Measurements from ENCODE around the gene UBAC2.

Gene UBAC2

DNA sequence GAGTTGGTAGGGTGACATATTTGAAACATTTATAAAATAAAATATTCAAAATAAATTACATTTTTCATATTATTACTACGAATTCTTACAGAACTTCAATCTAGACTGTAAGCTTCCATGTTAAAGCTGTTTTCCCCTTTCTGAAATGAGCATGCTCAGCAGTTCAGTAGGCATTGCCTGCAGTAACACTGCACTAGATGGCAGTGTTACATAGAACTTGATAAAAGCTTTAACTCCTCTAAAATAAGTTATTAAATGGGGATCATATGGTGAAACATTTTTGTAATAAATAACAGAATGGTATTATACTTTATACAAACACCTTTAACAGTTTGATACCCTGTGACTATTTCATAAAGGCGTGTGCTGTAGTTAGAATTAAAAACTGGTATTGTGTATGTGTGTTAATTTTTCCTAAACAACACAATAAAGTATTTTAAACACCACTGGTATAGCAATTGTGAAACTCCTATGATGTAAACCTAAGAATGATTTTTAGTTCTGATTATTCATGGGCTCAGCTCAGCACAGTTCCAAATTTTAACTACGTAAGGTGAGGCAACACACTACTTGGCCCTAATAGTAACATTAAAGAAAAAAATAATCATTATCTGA is 69.1 kb downstream of the UBAC2 start:
- DNase-seq (ENCODE audit: low spot score): no peak

DNA sequence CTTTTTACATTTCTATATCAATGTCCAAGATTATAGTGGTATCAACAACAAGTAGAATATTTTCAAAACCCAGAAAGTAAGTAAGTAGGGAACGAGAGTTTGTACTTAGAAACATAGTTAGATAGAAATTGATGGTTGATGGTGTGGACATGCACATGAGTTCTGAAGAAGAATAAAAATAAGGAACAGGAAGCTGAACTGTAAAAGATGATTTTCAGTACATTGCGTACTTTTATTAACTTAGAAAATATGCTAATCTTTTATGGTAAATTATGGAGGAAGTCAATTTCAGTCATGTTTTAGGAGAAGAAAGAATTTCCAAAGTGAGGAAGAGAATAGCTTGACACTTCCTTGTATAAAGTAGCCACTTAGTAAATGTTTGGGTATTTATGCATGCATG is 69.9 kb downstream of the UBAC2 start:
- DNase-seq (ENCODE audit: low spot score): no peak

DNA sequence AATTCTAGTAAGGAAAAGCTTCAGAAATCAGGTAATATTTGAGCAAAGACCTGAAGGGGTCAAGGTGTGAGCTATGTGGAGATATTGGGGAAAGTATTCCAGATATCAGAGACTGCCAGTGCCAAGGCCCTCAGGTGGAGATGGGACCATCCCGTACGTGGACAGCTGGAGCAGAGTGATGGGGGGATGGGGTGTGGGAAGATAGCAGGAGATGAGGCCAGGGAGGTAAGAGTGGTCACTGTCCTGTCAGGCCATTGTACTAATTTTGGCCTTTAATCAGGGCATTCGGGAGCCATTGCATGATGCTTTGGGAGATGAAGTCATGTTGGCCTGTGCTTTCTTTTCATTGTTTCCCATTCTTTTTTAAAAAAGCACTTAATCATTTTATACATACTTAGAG is 70.6 kb downstream of the UBAC2 start:
- DNase-seq (ENCODE audit: low spot score): no peak

DNA sequence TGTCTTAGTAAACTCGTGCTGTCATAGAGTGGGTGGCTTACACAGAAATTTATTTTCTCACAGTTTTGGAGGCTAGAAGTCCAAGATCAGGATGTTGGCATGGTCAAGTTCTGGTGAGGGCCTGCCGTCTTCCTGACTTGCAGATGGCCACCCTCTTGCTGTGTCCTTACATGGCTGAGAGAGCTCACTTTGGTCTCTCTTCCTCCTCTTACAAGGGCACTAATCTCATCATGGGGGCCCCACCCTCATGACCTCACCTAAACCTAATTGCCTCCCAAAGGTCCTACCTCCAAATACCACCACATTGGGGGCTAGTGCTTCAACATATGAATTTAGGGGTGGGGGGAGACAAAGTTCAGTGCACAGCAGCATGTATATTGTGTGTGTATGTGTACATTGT is 71.8 kb downstream of the UBAC2 start:
- no peak for DNase-seq (ENCODE audit: low spot score)

DNA sequence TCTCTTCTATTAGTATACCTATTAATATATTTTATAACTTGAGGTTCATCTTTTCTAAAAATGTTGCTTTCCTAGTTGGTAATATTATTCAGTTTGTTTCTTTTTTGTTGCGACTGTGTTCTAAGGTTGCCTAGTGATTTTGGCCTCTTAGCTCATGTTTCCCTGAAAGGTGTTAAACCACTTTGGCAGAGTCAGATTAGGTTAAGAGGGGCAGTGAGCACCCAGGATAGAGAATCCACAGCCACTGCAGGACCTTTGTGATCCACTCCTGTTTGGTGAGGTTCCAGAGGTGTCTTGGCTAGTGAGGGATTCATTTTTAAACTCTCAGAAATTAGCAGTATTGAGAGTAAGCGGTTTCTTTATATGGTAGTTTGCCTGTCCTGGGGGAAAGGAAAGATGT is 72.5 kb downstream of the UBAC2 start:
- no peak for DNase-seq (ENCODE audit: low spot score)

DNA sequence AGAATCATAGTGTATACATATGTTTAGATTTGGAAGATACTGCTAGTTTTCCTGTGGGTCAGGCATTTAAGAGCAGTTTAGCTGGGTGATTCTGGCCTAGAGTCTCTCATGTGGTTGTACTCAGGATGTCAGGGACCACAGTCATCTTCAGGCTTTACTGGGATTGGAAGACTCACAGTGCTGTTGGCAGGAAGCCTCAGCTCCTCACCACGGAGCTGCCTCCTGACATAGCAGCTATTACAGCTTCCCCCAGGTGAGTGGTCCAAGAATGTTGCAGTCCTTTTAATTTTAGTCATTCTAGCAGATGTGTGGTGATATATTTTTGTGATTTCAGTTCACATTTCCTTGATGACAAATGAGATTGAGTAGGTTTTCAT is 74.4 kb downstream of the UBAC2 start:
- no peak for DNase-seq (ENCODE audit: low spot score)

DNA sequence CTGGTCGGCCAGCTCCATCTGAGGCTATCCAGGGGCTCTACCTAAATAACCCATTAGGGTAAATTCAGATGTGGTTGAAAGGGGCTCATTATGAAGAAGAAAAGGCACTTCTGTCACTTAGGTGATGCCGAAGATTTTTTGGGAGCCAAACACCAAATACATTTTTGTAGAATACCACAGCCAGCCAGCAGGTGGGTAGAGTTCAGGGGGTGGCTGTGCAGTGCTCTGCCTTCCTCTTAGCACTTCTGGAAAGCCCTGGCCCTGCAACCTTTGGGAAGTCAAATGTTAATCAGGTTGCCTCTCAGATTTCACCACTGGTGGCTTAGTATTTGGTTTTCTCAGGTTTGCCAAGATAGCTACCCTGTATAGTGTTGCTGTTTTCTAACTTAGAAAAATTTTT is 76.1 kb downstream of the UBAC2 start:
- no peak for DNase-seq (ENCODE audit: low spot score)

DNA sequence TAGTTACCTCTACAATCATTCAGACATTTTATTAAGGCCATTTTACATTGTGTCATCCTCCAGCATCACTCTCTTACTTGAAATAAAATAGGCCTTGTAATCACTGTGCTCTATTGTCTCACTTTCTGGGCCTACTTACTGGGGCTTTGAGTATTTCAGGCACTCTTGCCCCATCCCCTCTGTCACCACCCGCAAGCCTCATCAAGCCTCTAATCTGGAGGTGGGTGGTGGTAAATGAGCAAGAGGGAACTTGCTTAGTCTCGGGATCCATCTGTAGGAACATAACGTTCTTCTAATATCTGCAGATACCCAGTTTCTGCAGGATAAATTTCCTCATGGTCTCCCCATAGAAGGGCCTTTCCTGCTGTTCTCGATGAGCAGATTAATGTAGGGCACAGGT is 77.0 kb downstream of the UBAC2 start:
- no peak for DNase-seq (ENCODE audit: low spot score)

DNA sequence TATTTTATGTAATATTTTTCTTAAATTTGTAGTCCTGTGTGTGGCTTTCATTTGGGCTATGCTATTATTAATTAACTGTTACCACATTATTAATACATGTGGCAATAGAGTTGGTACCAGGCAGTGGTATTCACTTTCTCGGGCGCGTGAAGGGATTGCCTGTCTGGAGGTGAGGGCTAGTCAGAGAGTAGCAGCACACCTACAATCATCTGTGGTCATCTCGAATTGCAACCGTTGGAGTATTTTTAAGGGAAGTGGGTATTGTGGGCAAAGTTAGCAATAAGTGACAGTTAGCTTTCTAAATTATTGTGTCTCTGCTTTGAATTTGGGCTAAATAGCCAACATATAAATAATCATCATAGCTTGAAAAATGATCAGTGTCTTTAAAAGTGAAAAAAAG is 77.5 kb downstream of the UBAC2 start:
- no peak for DNase-seq (ENCODE audit: low spot score)

DNA sequence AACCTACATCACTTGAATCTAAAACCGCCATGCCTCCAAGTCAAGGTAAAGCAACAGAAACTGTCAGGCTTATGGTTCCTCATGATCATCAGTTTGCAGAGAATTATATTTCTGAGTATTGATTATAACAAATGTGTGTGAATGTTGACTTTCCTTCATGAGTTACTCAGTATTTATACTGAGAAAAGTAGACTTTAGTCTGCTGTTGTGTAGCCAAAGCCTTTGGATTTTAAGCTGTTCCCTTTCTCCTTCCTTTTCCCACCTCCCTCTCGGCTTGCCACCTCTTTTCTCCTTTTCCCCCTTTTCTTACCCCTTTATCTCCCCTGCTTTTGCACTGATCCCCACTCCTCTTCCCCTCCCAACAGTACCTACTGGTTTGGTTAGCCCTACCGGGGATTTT is 78.2 kb downstream of the UBAC2 start:
- no peak for DNase-seq (ENCODE audit: low spot score)

DNA sequence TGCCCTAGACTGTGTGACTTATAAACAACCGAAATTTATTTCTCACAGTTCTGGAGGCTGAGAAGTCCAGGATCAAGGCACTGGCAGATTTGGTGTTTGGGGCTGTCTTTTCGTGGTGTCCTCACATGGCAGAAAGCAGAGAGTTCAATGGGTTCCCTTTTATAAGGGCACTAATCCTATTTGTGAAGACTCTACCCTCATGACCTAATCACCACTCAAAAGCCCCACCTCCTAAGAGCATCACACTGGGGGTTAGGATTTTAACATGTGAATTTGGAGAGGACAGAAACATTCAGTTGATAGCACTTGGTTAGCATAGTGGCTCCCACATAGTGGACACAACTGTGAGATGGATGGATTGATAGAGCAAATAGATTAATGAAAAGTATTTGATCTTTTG is 79.0 kb downstream of the UBAC2 start:
- DNase-seq (ENCODE audit: low spot score): no peak

DNA sequence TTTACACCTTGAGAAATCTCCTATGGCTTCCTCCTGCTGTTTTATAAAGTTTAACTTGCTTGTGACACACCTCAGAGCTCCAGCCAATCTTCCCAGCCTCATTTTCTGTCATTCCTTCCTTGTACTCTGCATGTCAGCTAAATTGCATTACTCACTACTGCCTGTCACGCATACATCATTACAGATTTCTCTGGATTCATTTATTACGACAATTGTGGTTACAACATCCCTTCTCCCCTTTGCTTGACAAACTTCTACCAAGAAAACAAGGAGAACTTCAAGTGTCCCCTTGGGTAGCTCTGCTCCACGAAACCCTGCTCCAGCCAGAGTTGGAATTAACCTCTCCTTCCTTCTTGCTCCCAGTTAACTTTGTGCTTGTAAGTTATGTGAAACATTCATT is 79.5 kb downstream of the UBAC2 start:
- no peak for DNase-seq (ENCODE audit: low spot score)

DNA sequence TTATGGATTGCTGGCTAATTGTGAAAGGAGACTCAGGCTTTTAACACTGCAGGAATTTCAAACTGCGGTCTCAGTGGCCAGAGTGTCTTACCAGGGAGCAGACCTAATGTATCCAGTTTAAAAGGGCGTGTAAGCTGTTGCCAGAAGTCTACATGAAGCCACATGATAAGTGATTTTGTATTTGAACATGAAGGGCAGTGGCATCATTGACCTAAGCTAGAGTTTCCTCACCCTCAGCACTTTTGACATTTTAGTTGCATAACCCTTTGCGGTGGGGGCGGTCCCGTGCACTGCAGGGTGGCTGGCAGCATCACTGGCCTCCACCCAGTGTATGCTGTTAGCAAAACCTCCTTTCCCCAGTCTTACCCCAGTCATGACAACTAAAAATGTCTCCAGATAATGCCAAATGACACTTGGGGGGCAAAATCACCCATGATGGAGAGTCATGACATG is 81.2 kb downstream of the UBAC2 start:
- DNase-seq (ENCODE audit: low spot score): no peak

DNA sequence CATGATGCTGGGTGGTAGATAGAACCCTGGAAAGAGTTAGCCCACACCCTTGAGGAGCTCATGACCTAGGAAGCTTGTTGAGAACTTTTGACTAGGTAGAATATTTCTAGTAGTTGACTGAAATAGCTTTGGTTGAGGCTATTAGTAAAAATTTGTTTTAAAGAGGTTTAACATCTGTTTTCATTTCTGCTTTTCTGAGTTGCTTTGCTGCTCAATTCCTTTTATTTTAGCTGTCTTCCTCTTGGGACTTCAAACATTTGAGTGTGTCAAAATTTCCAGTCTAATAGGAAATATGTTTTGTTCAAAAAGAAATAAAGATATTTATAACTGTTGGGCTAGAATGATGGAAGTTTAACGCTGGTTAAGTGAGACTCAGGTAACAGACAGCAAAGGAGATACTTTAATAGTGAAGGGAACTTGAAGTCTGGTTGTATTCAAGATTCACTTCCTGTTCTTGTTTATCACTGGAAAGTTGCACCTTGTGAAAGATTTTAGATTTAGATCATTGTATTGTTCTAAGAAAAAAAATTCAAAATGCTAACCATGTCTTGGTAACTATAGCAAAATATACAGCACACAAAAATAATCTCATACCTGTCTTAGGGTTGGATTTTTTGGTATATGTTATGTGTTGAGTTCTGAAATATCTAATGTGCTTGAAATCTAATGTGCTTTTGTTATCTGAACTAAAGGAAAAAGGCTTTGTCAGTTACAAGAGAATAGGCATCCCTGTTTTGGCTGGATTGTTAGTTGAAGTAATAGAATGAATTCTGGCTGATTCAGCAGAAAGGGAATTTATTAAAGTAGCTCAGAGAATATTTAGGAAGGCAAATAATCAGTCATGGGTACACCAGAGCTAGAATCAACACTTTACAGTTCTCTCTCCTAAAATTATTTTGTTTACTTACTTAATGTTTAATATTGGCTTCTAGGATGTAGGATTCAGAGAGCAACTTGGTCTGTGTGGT is 81.9 kb downstream of the UBAC2 start:
- DNase-seq (ENCODE audit: low spot score): no peak

DNA sequence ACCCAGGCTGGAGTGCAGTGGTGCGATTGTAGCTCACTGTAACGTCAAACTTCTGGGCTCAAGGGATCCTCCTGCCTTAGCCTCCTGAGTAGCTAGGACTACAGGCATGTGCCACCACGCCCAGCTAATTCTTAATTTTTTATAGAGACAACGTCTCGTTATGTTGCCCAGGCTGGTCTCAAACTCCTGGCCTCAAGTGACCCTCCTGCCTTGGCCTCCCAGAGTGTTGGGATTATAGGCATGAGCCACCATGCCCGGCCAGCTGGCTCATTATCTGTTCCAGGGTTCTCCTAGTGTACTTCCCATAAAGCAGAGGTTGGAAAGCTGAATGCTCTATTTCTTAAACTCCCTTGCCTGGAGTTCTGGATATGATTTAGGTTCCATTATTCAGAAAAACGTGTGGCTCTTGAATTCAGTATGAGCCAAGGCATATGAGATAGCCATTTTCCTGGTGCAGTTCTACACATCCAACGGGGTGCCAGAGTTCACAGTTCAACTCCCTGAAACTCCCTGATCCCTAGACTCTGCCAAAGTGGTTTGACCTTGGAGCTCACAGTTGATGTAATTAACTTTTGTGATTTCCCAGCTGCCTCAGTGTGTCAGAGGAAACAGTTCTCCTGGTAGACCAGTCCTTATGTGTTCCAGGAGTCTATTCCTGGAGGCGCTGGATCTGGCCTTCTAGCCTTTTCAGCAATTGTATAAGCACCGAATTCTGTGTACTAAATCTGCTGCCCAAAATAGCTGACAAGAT is 85.0 kb downstream of the UBAC2 start:
- DNase-seq (ENCODE audit: low spot score): no peak

DNA sequence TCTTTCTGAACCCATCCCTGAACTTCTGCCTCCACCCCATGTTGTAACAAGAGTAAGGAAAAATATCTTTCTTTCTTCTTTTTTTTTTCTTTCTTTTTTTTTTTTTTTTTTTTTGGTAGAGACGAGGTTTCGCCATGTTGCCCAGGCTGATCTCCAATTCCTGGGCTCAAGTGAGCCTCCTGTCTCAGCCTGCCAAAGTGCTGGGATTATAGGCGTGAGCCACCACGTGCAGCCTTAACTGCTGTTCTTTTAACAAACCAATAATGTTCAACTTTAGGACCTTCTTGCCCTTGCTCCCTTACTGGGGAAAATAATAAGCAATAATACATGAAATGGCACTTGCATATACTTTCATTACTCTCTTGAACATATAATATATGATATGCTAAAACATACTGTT is 86.9 kb downstream of the UBAC2 start:
- DNase-seq (ENCODE audit: low spot score): no peak

DNA sequence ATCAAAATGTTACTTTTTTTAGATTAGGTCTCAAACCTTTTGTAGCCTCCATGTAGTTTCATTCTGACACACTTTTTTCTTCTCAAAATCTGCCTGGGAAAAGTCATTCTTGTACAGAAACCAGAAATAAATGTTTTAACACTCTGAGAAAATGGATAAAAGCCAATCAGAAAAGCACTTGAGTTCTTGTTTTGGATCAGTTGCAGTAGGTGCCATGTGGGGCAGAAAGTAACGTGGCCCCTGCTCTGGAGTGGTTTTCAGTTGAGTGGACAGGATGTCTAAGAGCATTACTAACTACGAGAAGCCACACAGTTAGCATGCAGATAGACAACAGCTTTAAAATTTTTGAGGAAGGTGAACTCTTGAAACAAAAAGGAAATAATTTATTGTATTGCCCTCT is 87.4 kb downstream of the UBAC2 start:
- DNase-seq (ENCODE audit: low spot score): no peak

DNA sequence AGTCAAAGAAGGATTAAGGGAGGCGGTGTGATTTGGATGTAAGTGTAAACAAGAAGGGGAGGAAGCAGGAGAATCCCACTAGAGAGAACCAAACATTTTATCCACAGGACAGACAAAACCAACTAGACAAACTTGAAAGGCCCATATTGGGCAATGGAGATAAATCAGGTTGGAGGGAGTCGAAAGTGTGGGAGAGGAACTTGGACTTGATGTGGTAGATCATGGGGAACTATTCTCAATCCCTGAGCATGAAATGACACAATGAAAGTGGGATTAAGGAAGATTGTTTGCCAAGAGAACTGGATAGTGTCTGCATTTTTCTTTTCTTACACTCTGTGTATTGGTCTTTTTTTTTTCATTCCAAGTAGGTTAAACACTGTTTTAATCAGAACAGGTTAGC is 88.6 kb downstream of the UBAC2 start:
- no peak for DNase-seq (ENCODE audit: low spot score)

DNA sequence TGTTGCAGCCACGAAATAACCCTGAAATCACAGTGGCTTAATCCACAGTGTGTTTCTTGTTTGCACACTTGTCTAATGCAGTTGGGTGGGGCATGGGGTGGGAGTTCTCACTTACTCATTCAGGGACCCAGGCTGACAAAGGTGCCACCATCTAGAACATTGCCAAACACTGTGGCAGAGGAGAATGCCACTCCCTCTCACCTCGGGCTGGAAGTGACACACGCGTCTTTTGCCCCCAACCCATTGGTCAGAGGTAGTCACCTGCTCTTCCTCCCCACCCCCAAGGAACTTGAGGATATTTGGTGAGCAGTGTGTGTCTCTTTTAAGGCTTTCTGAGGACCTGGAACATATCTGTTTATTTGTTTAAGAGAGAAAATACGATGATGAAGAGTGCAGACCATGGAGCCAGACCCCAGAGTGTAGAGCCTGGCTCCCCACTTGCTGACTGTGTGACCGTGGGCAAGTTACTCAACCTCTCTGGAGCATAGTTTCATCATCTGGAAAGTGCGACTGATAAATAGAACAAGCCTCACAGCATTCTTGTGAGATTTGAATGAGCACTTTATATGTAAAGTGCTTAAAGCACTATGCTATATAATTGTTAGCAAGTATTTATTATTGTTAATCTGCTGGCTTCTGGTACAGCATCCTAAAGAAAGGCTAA is 89.2 kb downstream of the UBAC2 start:
- no peak for DNase-seq (ENCODE audit: low spot score)

DNA sequence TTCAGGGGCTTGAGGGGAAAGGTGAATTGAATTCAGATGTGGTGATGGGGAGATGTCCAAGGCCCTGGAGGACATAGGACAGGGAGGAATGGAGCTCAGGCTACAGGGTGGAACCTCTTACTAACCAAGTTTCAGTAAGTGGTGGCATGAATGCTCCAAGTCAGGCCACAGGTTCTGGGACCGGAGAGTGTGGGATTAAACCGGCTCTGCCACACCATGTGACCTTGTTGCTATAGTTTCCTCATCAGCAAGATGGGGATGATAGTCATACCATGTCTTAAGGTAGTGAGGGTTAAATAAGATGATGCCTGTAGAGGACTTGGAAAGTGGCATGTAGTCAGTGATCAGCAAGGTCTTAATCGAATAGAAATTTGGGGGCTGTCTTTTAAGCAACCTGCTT is 90.2 kb downstream of the UBAC2 start:
- no peak for DNase-seq (ENCODE audit: low spot score)

DNA sequence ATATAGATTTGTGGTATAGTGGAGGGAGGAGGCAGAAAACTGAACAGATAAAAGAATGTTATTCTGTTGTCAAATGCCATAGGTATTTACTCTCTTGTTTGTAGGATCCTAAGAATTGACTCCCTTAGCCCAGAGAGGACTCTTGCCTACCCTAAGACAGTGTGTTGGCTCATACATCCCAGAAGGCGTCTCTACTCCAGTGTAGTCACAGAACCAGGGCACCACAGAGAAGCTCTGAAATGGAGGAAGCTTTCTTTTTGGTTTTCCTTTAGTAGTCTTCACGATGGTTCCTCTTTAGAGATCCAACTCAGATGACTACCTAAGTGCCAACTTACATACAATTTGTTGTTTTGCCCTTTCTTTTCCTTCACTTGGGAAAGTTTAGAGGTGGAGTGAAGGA is 92.5 kb downstream of the UBAC2 start:
- no peak for DNase-seq (ENCODE audit: low spot score)

DNA sequence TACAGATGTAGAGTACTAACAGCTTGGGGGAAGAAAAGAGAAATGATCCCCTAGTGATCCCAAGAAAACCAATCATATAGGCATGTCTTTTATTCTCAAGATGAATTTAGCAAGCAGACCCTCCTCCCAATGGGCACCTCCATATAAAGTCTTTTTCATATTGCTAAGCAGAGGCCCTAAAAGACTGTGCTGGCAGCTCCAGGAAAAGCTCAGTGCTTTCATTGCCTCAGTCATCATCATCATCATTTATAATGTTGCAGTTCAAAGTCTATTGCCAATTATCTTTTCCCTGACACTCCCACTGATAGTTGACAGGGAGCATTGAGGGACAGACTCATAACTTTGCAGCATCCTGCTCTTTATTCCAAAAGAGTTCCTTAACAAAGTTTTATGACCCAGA is 93.5 kb downstream of the UBAC2 start:
- DNase-seq (ENCODE audit: low spot score): no peak
